Lower leg skin (tissue), 4 donors: ENCODE results near the gene OR8B4. TPM values are rescaled to one million over a fixed set of nuclear protein-coding genes. Genes with fewer than 3 reads are reported as not detected.

Experiments used
- DNase-seq, 2 donors: peaks; one replicate each; pipeline ENCODE4 v3.0.0-alpha.2; 2019; ENCODE audit warnings: low spot score in 2 of 2
- H3K4me3 ChIP-seq: fragments of 200-600 bp; sonication (generic); 2 replicates; pipeline ENCODE4 v1.5.1; 2017; ENCODE audit warnings: mild to moderate bottlenecking, low read depth; ENCODE audit not compliant: poor library complexity, severe bottlenecking
- POLR2A ChIP-seq, 2 donors: fragments of 450-650 bp; IDR thresholded peaks; one replicate each; pipeline ENCODE4 v1.6.1; 2016 to 2017; ENCODE audit warnings: antibody characterized with exemption in 2 of 2, mild to moderate bottlenecking in 1 of 2, moderate library complexity in 1 of 2
- WGBS, 2 donors: methylation state at CpG; one replicate each; pipeline ENCODE4 v1.1.5; 2018; 5-methylcytosine and 5-hydroxymethylcytosine counted together
- intact Hi-C: fragments of 100-400 bp; cut with DNase I; formaldehyde crosslinking; loops from one replicate; pipeline ENCODE4 v1.15.0; 2023; ENCODE audit warnings: low total_unique reads
- total RNA-seq, 4 donors: library from RNA; depleted of rRNA; stranded (reverse); fragments of >200 nt; gene quantifications; one replicate each; pipeline ENCODE4 v1.1.0, GENCODE V29; 2016
- TF ChIP-seq, protein P1 (sequence below), 3 donors: fragments of 450-650 bp; IDR thresholded peaks; one replicate each; pipeline ENCODE4 v1.5.1; 2016; ENCODE audit warnings: antibody characterized with exemption in 3 of 3, mild to moderate bottlenecking in 3 of 3, moderate library complexity in 2 of 3

The OR8B4 gene
- total RNA-seq, 4 donors from 2014 or later = not detected

GRCh38 chr11:124440608-124441007, 15.9 kb upstream of the OR8B4 start:
- intact Hi-C loops = no loop called here
- DNase-seq = no peak
- no peak overlapping the region for H3K4me3 ChIP-seq
- 82 to 85% methylated on average over 4 of the region's 4 CpGs for WGBS, 2 donors
- TF ChIP-seq, protein P1, sequence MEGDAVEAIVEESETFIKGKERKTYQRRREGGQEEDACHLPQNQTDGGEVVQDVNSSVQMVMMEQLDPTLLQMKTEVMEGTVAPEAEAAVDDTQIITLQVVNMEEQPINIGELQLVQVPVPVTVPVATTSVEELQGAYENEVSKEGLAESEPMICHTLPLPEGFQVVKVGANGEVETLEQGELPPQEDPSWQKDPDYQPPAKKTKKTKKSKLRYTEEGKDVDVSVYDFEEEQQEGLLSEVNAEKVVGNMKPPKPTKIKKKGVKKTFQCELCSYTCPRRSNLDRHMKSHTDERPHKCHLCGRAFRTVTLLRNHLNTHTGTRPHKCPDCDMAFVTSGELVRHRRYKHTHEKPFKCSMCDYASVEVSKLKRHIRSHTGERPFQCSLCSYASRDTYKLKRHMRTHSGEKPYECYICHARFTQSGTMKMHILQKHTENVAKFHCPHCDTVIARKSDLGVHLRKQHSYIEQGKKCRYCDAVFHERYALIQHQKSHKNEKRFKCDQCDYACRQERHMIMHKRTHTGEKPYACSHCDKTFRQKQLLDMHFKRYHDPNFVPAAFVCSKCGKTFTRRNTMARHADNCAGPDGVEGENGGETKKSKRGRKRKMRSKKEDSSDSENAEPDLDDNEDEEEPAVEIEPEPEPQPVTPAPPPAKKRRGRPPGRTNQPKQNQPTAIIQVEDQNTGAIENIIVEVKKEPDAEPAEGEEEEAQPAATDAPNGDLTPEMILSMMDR (IDR thresholded peaks at IDR 0.05) = no peak
- TF ChIP-seq POLR2A (IDR thresholded peaks at IDR 0.05) = no peak

- no peak for DNase-seq
- no peak overlapping the region for H3K4me3 ChIP-seq
- no peak for TF ChIP-seq POLR2A (IDR thresholded peaks at IDR 0.05)
- TF ChIP-seq, protein P1 (IDR thresholded peaks at IDR 0.05) = no peak
- WGBS, 2 donors = 82 to 84% methylated on average over 2 of the region's 2 CpGs
- intact Hi-C loops = no loop called here
These were observed 10.0 kb upstream of the OR8B4 start for GRCh38 chr11:124434699-124435098.

DNA sequence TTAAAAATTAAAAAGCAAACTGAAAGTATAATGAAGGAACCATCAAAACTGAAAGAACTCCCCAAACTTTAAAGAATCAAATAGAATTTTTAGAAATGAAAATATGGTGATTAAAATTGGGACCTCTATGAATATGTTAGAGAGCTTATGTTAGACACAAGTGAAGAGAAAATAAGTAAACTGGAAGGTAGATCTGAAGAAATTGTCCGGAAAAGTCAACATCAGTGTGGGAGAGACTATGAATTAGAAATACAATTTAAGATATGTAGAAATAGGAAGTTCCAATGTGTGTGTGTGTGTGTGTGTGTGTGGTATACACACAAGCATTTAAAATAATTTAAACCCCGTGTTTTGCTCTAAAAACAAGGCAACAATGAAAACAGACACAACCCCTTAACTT, 4.9 kb upstream of the OR8B4 start:
- DNase-seq = no peak
- TF ChIP-seq POLR2A (IDR thresholded peaks at IDR 0.05) = no peak
- TF ChIP-seq, protein P1 (IDR thresholded peaks at IDR 0.05) = no peak
- H3K4me3 ChIP-seq = no peak overlapping the region
- WGBS, 2 donors = 69 to 75% methylated on average over 2 of the region's 2 CpGs
- intact Hi-C loops = no loop called here

DNA sequence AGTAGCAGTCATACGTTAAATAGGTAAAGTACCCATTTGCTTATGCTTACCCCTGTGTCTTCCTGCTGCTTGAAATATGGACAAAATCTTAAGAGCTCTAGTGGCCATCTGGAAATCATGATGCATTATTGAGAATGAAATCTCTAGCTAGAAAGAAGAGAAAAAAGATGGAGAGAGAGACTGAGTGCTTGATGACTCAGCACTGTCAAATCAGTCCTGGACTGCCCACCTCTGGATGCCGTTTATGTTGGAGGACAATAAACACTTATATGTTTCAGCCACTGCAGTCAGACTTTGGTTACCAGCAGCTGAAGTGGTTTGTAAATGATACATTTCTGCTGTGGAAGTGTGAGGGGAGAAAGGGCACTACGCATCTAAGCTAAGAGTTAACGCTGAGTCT, 3.6 kb downstream of the OR8B4 start:
- TF ChIP-seq, protein P1 (IDR thresholded peaks at IDR 0.05) = no peak
- TF ChIP-seq POLR2A (IDR thresholded peaks at IDR 0.05) = no peak
- WGBS, 2 donors = 74 to 79% methylated on average over 4 of the region's 4 CpGs

DNA sequence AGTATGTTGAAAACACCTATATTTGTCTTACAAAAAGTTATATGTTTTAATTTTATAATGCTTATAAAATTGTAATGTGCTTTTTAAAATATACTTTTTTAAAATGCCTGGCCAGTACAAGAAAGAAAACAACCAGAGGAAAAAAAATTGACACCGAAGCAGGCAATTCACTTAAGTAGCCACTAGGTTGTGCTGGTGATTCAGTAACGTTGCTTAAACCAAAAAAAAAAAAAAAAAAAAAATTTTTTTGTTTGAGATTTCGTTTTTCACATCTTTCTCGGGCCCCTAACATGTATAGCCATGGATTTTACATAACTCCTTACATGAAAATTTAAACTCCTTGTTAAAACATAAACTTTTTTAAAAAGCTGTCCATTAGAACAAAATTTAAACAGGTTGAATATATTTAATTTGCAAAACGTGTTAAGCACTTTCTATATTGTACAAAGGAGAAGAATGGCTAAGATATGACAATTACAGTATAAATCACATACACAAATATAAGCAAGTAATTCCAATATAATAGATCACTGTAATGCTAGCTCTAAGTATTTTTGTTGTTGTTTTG, 9.2 kb downstream of the OR8B4 start:
- no peak overlapping the region for H3K4me3 ChIP-seq
- 20 to 21% methylated on average over 5 of the region's 5 CpGs for WGBS, 2 donors
- no peak for DNase-seq
- intact Hi-C loops = no loop called here
- TF ChIP-seq, protein P1 (IDR thresholded peaks at IDR 0.05) = no peak
- TF ChIP-seq POLR2A (IDR thresholded peaks at IDR 0.05) = no peak

More for the DNA sequence above, 3.6 kb downstream of the OR8B4 start:
- H3K4me3 ChIP-seq = no peak overlapping the region
- intact Hi-C loops = no loop called here
- no peak for DNase-seq

GRCh38 chr11:124409906-124410305, 14.8 kb downstream of the OR8B4 start:
- TF ChIP-seq, protein P1 (IDR thresholded peaks at IDR 0.05) = no peak
- no peak for TF ChIP-seq POLR2A (IDR thresholded peaks at IDR 0.05)
- H3K4me3 ChIP-seq = no peak overlapping the region
- 84 to 85% methylated on average over 7 of the region's 7 CpGs for WGBS, 2 donors
- intact Hi-C loops = no loop called here
- DNase-seq = no peak
